Fibroblast of villous mesenchyme (primary cell): ENCODE measurements around the gene FBXO48. TPM values are rescaled to one million over a fixed set of nuclear protein-coding genes. Genes with fewer than 3 reads are reported as not detected.

Source experiments
- DNase-seq: peaks from one replicate; pipeline ENCODE4 v3.0.0-alpha.2; 2010; ENCODE audit warnings: low read depth
- H3K4me3 ChIP-seq: 2 replicates; pipeline ENCODE4 v1.5.1; 2011; ENCODE audit warnings: low read depth, mild to moderate bottlenecking, low read length
- total RNA-seq: library from RNA; depleted of rRNA; stranded (reverse); fragments of >200 nt; gene quantifications from 2 replicates; pipeline ENCODE4 v1.2.3, GENCODE V29; 2012
- TF ChIP-seq, protein P1 (sequence below): IDR thresholded peaks from 2 replicates; pipeline ENCODE4 v1.5.1; 2012; ENCODE audit warnings: low read depth, mild to moderate bottlenecking, low read length; ENCODE audit not compliant: insufficient read depth

The FBXO48 gene
- total RNA-seq, 1 donor, result 0.86 TPM

DNA sequence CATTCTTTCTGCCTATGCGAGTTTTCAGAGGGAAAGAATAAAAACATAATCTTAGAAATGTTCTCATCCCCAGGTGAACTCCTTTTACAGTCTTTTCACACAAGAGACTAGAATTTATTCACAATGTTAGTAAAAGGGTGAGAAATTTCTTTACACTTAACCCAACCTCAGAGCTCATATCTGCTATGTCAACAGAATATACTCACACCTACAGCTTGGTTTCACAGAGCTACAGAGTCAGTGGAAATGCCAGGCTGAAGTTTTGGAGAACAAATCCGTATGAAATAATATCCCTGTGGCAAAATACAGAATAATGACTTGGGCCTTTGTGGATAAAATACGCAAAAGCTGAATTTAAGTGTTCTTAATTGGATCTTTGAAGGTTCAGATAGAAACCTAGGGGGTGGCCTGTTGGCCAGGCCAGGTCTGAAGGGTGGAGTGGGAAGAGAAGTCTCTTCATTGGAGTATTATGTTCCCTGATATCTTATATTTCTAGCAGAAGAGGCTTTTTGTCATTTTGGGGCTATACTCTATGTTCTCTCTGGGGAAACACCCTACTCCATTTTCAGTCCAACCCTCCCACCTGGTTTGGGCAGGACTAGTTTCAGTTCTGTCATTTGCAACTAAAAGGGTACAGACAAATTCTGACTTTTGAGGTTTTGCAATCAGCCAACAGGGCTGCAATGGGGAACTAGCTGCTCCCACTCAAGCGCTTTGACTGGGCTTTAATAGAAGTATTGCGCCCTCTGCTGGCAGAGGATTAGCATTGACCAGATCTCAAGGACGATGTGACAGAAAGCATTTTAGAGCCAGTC is 25.7 kb downstream of the FBXO48 start:
- DNase-seq, result peak; percentile 92
- TF ChIP-seq, protein P1, sequence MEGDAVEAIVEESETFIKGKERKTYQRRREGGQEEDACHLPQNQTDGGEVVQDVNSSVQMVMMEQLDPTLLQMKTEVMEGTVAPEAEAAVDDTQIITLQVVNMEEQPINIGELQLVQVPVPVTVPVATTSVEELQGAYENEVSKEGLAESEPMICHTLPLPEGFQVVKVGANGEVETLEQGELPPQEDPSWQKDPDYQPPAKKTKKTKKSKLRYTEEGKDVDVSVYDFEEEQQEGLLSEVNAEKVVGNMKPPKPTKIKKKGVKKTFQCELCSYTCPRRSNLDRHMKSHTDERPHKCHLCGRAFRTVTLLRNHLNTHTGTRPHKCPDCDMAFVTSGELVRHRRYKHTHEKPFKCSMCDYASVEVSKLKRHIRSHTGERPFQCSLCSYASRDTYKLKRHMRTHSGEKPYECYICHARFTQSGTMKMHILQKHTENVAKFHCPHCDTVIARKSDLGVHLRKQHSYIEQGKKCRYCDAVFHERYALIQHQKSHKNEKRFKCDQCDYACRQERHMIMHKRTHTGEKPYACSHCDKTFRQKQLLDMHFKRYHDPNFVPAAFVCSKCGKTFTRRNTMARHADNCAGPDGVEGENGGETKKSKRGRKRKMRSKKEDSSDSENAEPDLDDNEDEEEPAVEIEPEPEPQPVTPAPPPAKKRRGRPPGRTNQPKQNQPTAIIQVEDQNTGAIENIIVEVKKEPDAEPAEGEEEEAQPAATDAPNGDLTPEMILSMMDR, result peak; percentile 89
- H3K4me3 ChIP-seq, result no peak overlapping the region

GRCh38 chr2:68438455-68439303 is 28.4 kb downstream of the FBXO48 start:
- TF ChIP-seq, protein P1, result no peak

GRCh38 chr2:68436270-68436669 is 30.8 kb downstream of the FBXO48 start:
- peak; percentile 16 for DNase-seq
- TF ChIP-seq, protein P1, result no peak

More at GRCh38 chr2:68438455-68439303, 28.4 kb downstream of the FBXO48 start:
- peak; percentile 21 for DNase-seq
- no peak overlapping the region for H3K4me3 ChIP-seq

GRCh38 chr2:68435615-68436014 is 31.5 kb downstream of the FBXO48 start:
- DNase-seq, result peak; percentile 24
- H3K4me3 ChIP-seq, result no peak overlapping the region
- TF ChIP-seq, protein P1, result no peak

More at GRCh38 chr2:68436270-68436669, 30.8 kb downstream of the FBXO48 start:
- no peak overlapping the region for H3K4me3 ChIP-seq

DNA sequence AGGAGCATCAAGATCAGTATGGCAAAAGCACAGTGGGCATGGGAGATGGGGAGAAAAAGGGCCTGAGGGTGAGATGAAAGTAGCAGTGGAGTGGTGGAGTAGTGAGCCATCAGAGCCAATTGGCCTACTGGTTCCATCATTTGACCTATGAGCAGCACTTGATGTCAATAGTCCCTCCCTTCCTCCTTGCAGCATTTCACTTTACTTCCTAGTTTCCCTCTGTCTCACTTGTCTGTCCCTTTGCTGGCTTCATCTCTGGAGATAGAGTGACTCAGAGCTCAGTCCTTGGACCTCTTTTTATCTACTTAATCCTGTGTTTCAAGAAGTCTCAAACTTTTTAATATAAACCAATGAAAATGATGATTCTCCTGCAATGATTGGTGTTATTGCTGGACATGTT is 32.1 kb downstream of the FBXO48 start:
- no peak overlapping the region for H3K4me3 ChIP-seq
- DNase-seq, result no peak
- TF ChIP-seq, protein P1, result no peak

- H3K4me3 ChIP-seq, result no peak overlapping the region
- TF ChIP-seq, protein P1, result no peak
- no peak for DNase-seq
These were observed 34.1 kb downstream of the FBXO48 start for GRCh38 chr2:68432696-68433658.
